Stimulated activated CD4-positive, alpha-beta T cell treated with anti-CD3 and anti-CD28 coated beads, Interleukin-12 subunit alpha, Interleukin-12 subunit beta, amount 100 ng/mL, for 4 hours (primary cell): Measurements from ENCODE around the gene ETV3L.
"Not testable (repeated sequence)": the region's sequence is repeated elsewhere in the genome, so short reads cannot be mapped to it uniquely, and the experiment has no call there.

Experiments used
- DNase-seq: peaks from one replicate; pipeline ENCODE4 v3.0.0-alpha.2; 2020

The ETV3L gene

DNA sequence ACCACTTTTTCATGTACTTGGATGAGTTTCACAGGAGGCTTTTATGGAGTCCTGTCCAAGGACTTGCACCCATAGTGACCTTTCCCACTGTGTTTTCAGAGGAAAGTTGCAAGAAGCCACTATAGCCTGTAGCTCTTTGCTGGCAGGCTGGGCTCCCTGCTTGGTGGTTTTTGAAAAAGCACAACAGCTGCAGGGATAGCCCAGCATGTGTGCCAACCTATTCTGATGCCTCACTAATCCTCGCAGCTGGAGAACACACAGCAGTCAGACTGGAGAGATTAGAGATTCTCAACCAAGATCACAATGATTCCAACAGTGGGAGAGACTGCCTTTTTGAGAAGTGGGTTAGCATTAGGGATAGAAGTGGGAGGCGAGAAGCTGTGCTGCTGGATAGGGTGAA, 30.0 kb downstream of the ETV3L start:
- DNase-seq: no peak

DNA sequence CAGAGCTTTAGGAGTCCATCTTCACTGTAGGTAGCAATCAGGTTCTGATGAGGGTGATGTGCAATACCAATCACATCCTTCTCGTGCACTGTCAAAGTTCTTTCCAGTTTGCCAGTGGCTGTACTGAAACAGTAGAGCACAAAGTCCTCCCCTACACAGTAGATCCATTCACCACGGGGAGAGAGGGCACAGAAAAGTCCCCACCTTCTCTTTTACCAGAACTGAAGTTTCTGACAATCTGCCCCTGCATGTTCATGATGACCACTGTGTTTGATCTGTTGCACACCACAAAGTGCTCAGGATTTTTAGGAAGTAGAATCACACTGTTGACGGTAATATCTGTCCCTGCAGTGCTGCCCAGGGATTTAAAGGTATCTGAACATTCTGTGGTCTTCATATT, 40.4 kb downstream of the ETV3L start:
- not testable (repeated sequence) for DNase-seq

DNA sequence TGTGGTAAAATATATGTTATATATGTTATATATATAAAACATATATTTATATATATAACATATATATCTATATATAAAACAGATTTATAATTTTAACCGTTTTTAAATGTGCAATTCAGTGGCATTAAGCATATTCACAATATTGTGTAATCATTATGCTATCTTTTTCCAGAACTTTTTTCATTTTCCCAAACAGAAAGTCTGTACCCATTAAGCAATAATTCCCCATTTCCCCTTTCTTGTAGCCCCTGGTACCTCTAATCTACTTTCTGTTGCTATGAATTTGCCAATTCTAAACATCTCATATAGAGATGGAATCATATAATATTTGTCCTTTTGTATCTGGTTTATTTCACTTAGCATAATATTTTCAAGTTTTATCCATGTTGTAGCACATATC, 43.3 kb downstream of the ETV3L start:
- DNase-seq: no peak

DNA sequence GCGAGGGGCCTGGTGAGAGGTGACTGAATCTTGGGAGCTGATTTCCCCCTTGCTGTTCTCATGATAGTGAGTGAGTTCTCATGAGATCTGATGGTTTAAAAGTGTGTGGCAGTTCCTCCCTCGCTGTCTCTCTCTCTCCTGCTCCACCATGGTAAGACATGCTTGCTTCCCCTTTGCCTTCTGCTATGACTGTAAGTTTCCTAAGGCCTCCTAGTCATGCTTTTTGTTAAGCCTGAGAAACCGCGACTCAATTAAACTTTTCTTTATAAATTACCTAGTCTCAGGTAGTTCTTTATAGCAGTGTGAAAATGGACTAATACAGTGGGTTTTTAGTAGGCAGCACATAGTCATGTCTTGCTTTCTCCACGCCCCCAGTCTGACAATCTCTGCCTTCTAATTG, 43.9 kb downstream of the ETV3L start:
- DNase-seq: not testable (repeated sequence)

DNA sequence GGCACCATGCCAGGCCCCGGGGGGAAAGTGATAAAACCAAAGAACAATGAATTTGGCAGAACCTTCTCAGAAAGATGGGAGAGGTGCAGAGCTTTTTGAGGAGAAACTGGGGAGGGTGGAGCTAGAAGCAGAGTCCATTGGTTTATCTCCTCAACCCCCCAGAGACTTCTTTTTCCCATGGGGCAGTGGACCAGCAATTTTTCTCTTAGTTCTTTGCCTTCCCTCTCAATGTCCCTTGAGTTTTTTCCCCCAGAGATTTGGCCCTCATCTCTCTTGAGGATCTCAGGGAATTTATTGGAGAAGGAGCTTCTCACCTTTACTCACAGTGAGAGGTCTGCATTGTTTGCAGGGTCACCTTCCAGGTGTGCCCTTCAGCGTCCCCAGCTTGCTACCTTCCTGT, 48.8 kb downstream of the ETV3L start:
- no peak for DNase-seq

DNA sequence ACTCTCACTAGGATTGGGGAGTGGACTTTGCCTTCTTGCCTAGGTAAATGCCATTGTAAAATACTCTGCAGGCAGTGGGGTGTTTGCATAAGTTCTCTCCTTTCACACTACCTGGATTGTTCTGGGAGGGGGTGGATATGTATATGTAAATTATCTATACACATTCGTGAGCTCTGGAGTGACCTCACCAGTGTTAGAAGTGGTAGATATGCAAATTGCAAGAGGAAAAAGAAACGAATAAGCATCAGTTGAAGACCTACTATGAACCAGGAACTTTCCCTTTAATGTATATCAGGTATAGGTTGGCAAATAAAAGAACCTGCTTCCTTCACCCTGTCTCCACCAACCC, 52.6 kb downstream of the ETV3L start:
- DNase-seq: no peak

DNA sequence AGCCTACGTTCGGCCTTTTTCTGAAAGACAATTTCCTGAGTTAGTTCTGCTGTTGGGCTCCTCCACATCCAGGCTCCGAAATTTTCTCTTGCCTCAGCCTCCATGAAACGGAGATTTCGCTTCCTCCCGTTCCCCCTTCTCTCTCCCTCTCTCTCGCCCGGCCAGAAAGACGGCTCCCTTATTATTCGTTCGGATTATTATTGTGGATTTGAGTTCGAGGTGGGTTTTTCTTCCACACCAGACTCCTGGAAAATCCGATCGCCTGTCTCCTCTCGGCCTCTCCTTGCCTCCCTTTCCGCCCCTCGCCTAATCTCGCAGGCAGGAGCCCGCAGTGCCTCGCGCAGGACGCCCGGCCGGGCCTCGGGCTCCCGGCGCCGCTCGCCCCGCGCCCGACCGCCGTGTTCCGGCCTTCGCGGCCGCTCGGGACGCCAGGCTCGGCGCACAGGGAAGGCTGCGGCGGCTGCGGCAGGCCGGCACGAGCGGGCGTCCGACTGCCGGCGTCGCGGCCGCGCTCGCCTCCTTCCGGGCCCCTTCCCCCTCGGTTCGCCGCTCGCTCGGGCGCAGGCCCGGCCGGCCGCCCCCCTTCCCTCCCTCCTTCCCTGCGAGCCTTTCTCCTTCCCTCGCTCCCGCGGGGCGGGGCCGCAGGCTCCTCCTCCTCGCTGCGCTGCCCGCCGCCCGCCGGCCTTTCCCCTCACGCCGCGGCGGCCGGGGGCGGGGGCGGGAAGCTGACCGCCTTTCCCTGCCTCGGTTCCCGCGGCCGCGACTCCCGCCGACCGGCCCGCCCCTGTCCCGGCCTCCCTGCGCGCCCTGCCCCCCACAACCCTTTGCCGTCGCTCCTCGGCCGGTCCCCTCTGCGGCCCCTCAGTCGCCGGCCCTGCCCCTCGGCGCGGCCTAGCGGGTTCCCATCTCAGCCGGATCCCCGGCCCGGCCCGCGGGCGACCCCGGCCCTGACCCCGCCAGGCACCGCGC, 54.1 kb downstream of the ETV3L start, which contains the start of gene ARHGEF11:
Gene ARHGEF11, minus strand, starts transcription at position 493 of the 969 bp plus-strand sequence. CDS start 1,412 bp downstream, outside the sequence.
- peak; percentile 22 for DNase-seq

DNA sequence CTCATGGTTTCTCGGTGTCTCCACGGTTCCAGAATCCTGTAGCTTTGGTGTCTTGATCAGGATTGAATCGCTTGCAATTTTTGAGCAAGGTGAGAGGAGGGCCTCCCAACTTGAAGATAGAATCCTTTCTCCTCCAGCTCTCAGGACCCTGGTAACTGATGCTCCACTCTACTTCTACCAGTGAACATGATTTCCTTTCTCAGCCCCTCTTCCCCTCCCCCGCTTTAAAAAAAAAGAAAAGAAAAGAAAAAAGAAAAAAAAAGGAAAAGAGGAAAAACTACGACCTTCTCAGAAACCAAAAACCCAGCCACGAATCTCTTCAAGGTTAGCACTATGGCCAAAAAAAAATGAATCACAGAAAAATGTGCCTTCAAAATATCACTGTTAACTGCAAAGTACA, 55.3 kb downstream of the ETV3L start:
- DNase-seq: no peak

DNA sequence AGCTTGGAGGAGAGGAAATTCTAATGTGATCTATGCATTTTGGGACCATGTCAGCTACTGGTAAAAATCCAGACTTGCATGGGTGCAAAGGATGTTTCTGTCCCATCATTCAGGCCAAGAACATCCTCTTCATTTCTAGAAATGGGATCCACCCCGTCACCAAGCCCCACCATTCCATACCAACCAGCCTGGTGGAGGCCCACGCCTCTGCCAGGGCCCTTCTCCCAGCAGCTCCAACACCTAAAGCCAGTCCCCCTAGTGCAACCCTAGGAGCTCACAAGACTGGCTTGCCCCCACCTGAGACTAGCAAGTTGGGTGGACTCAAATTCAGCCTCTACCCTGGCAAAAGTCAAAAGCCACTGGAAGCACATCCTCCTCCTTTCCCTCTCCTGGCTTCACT, 55.9 kb downstream of the ETV3L start:
- no peak for DNase-seq

DNA sequence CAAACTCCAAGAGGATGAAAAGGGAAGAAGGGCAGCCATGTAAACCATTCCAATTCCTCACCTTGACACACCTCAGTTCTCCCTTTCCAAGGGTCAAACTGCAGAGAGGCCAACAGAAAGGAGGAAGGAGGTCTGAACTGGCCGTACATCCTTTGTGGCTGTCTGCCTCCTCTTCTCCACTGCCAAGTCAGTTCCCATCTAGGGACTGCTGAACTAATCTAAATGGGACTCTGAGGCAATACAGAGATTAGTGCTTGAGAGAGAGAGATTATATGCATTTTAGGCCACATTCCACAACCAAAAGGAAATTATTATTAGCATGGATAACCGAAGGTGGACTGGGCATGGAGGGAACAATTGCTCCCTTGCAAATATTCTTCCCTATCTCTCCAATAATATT, 56.8 kb downstream of the ETV3L start:
- no peak for DNase-seq
